ENCODE measurements around the gene PLCD3. TPM values are rescaled to one million over a fixed set of nuclear protein-coding genes. Genes with fewer than 3 reads are reported as not detected.

The PLCD3 gene
- total and polyA plus RNA-seq, 2 of the 13 experiments (the other 11 are each of a cell fraction or from before 2014, with no cell fraction given): 11.3 to 39.1 TPM

DNA sequence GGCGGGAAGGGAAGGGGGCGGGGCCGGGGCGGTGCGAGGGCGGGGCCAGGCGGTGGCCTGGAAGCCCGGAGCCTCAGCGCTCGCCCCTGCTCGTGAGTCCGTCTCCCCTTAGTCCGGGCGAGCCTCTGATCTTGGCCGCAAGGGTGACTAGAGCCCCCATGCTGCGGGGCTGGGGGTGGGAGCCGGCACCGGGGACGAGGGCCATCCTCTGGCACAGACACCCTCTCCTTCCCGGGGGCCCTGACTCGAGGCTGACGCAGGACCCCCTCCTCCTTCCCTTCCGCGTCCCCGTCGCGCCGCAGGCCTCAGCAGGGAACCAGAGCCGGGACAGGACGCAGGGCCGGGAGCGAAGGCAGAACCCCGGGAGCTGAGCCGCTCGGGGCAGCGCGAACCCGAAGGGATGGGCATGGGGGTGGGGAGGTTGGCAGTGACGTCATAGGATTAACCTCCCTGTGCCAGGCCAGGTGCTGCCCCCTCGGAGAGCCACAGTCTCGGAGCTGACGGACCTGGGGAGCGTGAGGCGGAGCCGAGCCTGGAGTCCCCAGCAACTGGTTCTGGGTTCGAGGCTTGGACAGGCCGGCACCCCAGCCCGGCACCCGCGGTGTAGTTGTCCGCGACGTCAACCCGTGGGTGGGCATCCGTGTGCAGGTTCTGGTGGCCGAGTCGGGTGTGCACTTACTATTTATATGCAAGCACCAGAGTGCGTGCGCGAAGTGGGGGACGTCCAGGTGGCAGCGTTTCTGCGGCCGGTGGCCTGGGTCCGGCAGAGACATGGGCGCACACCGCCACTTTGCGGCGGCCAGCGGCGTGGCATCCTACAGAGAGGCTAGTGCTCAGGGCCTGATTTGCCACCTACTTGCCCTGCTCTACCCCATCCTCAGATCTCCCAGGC lies 503 bp upstream of the PLCD3 start (continued):
- TF ChIP-seq, protein P1, sequence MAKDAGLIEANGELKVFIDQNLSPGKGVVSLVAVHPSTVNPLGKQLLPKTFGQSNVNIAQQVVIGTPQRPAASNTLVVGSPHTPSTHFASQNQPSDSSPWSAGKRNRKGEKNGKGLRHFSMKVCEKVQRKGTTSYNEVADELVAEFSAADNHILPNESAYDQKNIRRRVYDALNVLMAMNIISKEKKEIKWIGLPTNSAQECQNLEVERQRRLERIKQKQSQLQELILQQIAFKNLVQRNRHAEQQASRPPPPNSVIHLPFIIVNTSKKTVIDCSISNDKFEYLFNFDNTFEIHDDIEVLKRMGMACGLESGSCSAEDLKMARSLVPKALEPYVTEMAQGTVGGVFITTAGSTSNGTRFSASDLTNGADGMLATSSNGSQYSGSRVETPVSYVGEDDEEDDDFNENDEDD (CRISPR knock-in tag; IDR thresholded peaks at IDR 0.05; ENCODE audit: borderline replicate concordance): no peak
- TF ChIP-seq, protein P2, sequence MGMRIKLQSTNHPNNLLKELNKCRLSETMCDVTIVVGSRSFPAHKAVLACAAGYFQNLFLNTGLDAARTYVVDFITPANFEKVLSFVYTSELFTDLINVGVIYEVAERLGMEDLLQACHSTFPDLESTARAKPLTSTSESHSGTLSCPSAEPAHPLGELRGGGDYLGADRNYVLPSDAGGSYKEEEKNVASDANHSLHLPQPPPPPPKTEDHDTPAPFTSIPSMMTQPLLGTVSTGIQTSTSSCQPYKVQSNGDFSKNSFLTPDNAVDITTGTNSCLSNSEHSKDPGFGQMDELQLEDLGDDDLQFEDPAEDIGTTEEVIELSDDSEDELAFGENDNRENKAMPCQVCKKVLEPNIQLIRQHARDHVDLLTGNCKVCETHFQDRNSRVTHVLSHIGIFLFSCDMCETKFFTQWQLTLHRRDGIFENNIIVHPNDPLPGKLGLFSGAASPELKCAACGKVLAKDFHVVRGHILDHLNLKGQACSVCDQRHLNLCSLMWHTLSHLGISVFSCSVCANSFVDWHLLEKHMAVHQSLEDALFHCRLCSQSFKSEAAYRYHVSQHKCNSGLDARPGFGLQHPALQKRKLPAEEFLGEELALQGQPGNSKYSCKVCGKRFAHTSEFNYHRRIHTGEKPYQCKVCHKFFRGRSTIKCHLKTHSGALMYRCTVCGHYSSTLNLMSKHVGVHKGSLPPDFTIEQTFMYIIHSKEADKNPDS (CRISPR knock-in tag; IDR thresholded peaks at IDR 0.05): 0 out of 2 replicates have a peak, but pooled peaks have one; percentile 61
- TF ChIP-seq GATAD2A (CRISPR knock-in tag; IDR thresholded peaks at IDR 0.05): peak; percentile 60
- TF ChIP-seq ZNF614 (CRISPR knock-in tag; IDR thresholded peaks at IDR 0.05; ENCODE audit: borderline replicate concordance): peak; percentile 11; the same call in 1 of the 2 replicates
- TF ChIP-seq, protein P3, sequence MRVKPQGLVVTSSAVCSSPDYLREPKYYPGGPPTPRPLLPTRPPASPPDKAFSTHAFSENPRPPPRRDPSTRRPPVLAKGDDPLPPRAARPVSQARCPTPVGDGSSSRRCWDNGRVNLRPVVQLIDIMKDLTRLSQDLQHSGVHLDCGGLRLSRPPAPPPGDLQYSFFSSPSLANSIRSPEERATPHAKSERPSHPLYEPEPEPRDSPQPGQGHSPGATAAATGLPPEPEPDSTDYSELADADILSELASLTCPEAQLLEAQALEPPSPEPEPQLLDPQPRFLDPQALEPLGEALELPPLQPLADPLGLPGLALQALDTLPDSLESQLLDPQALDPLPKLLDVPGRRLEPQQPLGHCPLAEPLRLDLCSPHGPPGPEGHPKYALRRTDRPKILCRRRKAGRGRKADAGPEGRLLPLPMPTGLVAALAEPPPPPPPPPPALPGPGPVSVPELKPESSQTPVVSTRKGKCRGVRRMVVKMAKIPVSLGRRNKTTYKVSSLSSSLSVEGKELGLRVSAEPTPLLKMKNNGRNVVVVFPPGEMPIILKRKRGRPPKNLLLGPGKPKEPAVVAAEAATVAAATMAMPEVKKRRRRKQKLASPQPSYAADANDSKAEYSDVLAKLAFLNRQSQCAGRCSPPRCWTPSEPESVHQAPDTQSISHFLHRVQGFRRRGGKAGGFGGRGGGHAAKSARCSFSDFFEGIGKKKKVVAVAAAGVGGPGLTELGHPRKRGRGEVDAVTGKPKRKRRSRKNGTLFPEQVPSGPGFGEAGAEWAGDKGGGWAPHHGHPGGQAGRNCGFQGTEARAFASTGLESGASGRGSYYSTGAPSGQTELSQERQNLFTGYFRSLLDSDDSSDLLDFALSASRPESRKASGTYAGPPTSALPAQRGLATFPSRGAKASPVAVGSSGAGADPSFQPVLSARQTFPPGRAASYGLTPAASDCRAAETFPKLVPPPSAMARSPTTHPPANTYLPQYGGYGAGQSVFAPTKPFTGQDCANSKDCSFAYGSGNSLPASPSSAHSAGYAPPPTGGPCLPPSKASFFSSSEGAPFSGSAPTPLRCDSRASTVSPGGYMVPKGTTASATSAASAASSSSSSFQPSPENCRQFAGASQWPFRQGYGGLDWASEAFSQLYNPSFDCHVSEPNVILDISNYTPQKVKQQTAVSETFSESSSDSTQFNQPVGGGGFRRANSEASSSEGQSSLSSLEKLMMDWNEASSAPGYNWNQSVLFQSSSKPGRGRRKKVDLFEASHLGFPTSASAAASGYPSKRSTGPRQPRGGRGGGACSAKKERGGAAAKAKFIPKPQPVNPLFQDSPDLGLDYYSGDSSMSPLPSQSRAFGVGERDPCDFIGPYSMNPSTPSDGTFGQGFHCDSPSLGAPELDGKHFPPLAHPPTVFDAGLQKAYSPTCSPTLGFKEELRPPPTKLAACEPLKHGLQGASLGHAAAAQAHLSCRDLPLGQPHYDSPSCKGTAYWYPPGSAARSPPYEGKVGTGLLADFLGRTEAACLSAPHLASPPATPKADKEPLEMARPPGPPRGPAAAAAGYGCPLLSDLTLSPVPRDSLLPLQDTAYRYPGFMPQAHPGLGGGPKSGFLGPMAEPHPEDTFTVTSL (CRISPR knock-in tag; IDR thresholded peaks at IDR 0.05; ENCODE audit: borderline replicate concordance): no peak
- TF ChIP-seq, protein P4, sequence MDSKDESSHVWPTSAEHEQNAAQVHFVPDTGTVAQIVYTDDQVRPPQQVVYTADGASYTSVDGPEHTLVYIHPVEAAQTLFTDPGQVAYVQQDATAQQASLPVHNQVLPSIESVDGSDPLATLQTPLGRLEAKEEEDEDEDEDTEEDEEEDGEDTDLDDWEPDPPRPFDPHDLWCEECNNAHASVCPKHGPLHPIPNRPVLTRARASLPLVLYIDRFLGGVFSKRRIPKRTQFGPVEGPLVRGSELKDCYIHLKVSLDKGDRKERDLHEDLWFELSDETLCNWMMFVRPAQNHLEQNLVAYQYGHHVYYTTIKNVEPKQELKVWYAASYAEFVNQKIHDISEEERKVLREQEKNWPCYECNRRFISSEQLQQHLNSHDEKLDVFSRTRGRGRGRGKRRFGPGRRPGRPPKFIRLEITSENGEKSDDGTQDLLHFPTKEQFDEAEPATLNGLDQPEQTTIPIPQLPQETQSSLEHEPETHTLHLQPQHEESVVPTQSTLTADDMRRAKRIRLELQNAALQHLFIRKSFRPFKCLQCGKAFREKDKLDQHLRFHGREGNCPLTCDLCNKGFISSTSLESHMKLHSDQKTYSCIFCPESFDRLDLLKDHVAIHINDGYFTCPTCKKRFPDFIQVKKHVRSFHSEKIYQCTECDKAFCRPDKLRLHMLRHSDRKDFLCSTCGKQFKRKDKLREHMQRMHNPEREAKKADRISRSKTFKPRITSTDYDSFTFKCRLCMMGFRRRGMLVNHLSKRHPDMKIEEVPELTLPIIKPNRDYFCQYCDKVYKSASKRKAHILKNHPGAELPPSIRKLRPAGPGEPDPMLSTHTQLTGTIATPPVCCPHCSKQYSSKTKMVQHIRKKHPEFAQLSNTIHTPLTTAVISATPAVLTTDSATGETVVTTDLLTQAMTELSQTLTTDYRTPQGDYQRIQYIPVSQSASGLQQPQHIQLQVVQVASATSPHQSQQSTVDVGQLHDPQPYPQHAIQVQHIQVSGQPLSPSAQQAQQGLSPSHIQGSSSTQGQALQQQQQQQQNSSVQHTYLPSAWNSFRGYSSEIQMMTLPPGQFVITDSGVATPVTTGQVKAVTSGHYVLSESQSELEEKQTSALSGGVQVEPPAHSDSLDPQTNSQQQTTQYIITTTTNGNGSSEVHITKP (CRISPR knock-in tag; IDR thresholded peaks at IDR 0.05; ENCODE audit: low read depth): 0 out of 2 replicates have a peak, but pooled peaks have one; percentile 41
- TF ChIP-seq CBX1 (IDR thresholded peaks at IDR 0.05; ENCODE audit: low read depth): no peak
- TF ChIP-seq FOSL1 (CRISPR knock-in tag; IDR thresholded peaks at IDR 0.05; ENCODE audit: borderline replicate concordance): 0 out of 2 replicates have a peak, but pooled peaks have one; percentile 11
- TF ChIP-seq ZFP1 (CRISPR knock-in tag; IDR thresholded peaks at IDR 0.05): no peak
- no peak for TF ChIP-seq CEBPB (IDR thresholded peaks at IDR 0.05; ENCODE audit: borderline replicate concordance, low read depth, low read length)
- TF ChIP-seq, protein P5, sequence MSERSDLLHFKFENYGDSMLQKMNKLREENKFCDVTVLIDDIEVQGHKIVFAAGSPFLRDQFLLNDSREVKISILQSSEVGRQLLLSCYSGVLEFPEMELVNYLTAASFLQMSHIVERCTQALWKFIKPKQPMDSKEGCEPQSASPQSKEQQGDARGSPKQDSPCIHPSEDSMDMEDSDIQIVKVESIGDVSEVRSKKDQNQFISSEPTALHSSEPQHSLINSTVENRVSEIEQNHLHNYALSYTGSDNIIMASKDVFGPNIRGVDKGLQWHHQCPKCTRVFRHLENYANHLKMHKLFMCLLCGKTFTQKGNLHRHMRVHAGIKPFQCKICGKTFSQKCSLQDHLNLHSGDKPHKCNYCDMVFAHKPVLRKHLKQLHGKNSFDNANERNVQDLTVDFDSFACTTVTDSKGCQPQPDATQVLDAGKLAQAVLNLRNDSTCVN (CRISPR knock-in tag; IDR thresholded peaks at IDR 0.05; ENCODE audit: borderline replicate concordance): 0 out of 2 replicates have a peak, but pooled peaks have one; percentile 42
- TF ChIP-seq ZNF24 (IDR thresholded peaks at IDR 0.05): no peak
- no peak for TF ChIP-seq NR2F6 (IDR thresholded peaks at IDR 0.05)
- TF ChIP-seq NR2F6 (CRISPR knock-in tag; IDR thresholded peaks at IDR 0.05): 0 out of 2 replicates have a peak, but pooled peaks have one; percentile 8
- peak; percentile 66 for TF ChIP-seq POLR2AphosphoS5 (IDR thresholded peaks at IDR 0.05; ENCODE audit: low read depth, low read length)
